Measurements from ENCODE around the gene PLCL2.

- TF ChIP-seq, protein P1, sequence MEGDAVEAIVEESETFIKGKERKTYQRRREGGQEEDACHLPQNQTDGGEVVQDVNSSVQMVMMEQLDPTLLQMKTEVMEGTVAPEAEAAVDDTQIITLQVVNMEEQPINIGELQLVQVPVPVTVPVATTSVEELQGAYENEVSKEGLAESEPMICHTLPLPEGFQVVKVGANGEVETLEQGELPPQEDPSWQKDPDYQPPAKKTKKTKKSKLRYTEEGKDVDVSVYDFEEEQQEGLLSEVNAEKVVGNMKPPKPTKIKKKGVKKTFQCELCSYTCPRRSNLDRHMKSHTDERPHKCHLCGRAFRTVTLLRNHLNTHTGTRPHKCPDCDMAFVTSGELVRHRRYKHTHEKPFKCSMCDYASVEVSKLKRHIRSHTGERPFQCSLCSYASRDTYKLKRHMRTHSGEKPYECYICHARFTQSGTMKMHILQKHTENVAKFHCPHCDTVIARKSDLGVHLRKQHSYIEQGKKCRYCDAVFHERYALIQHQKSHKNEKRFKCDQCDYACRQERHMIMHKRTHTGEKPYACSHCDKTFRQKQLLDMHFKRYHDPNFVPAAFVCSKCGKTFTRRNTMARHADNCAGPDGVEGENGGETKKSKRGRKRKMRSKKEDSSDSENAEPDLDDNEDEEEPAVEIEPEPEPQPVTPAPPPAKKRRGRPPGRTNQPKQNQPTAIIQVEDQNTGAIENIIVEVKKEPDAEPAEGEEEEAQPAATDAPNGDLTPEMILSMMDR (IDR thresholded peaks at IDR 0.05; ENCODE audit: low read length), result no peak
- no peak for TF ChIP-seq EZH2 (IDR thresholded peaks at IDR 0.05; ENCODE audit: borderline replicate concordance, low read length)
Measured at GRCh38 chr3:17092583-17092933, 207.8 kb downstream of the PLCL2 start.

Data from OCI-LY1 (cell line).